IMR-90 (cell line): ENCODE results near the gene SPRR2E. TPM values are rescaled to one million over a fixed set of nuclear protein-coding genes. Genes with fewer than 3 reads are reported as not detected.
"Not testable (repeated sequence)": the region's sequence is repeated elsewhere in the genome, so short reads cannot be mapped to it uniquely, and the experiment has no call there.

Source experiments
- ATAC-seq: fragments of 200-7000 bp; cut with Tn5 transposase; 2 replicates; pipeline ENCODE4 v1.9.1; 2020; ENCODE audit warnings: low read depth, mild to moderate bottlenecking, moderate library complexity
- BruUV-seq: library from RNA; stranded (reverse); fragments of 400-500 nt; replicated peaks from 2 replicates; lab custom pipeline; 2021; lab: Mats Ljungman, UMichigan
- CTCF ChIA-PET: fragments of 300-600 bp; formaldehyde crosslinking; extraction: SDS; loops from one replicate; lab custom pipeline; 2021; ENCODE audit warnings: antibody characterized with exemption; lab: Yijun Ruan, JAX
- POLR2A ChIA-PET: fragments of 300-600 bp; sonication (Branson Sonifier 250); formaldehyde crosslinking; loops from one replicate; lab custom pipeline; 2022; ENCODE audit warnings: antibody characterized with exemption; ENCODE audit not compliant: unreplicated experiment; lab: Charles Lee
- DNase-seq: peaks from one replicate; pipeline ENCODE4 v3.0.0; 2013
- H2AFZ ChIP-seq: replicated peaks from 2 replicates; pipeline ENCODE3; 2013; ENCODE audit warnings: low read length, mild to moderate bottlenecking; ENCODE audit not compliant: poor library complexity
- H2AK5ac ChIP-seq: 2 replicates; pipeline ENCODE4 v1.6.1; 2013; ENCODE audit warnings: low read depth, low read length, inconsistent platforms
- H2AK9ac ChIP-seq: replicated peaks from 2 replicates; pipeline ENCODE3; 2013; ENCODE audit warnings: mild to moderate bottlenecking, low read depth, low read length, moderate library complexity; ENCODE audit not compliant: poor library complexity
- H2BK120ac ChIP-seq: 2 replicates; pipeline ENCODE4 v1.6.1; 2013; ENCODE audit warnings: low read depth, low read length, inconsistent platforms
- H2BK15ac ChIP-seq: 3 replicates; pipeline ENCODE4 v1.6.1; 2013; ENCODE audit warnings: low read depth, low read length, inconsistent platforms
- H2BK20ac ChIP-seq: 2 replicates; pipeline ENCODE4 v1.6.1; 2013; ENCODE audit warnings: low read depth, mild to moderate bottlenecking, inconsistent platforms, low read length, moderate library complexity
- H2BK5ac ChIP-seq: 2 replicates; pipeline ENCODE4 v1.6.1; 2013; ENCODE audit warnings: mild to moderate bottlenecking, low read depth, low read length, inconsistent platforms; ENCODE audit not compliant: poor library complexity, severe bottlenecking
- H3K14ac ChIP-seq: replicated peaks from 2 replicates; pipeline ENCODE4 v1.6.1; 2013; ENCODE audit warnings: low read depth, low read length, inconsistent platforms
- H3K18ac ChIP-seq: 2 replicates; pipeline ENCODE4 v1.6.1; 2013; ENCODE audit warnings: low read depth, low read length, control low read depth
- H3K23ac ChIP-seq: 2 replicates; pipeline ENCODE4 v1.6.1; 2013; ENCODE audit warnings: low read depth, low read length, inconsistent platforms
- H3K27ac ChIP-seq: 2 replicates; pipeline ENCODE4 v1.5.1; 2013; ENCODE audit warnings: mild to moderate bottlenecking, control low read depth, low read length; ENCODE audit not compliant: insufficient read depth
- H3K27me3 ChIP-seq: 2 replicates; pipeline ENCODE4 v1.6.1; 2013; ENCODE audit warnings: low read length; ENCODE audit not compliant: control insufficient read depth, insufficient read depth
- H3K36me3 ChIP-seq: 2 replicates; pipeline ENCODE4 v1.6.1; 2013; ENCODE audit warnings: low read length, mixed read lengths; ENCODE audit not compliant: control insufficient read depth, insufficient read depth
- H3K4ac ChIP-seq: 2 replicates; pipeline ENCODE4 v1.6.1; 2013; ENCODE audit warnings: low read depth, low read length, inconsistent platforms
- H3K4me1 ChIP-seq: 2 replicates; pipeline ENCODE4 v1.6.1; 2013; ENCODE audit warnings: low read length, mixed read lengths; ENCODE audit not compliant: control insufficient read depth, insufficient read depth
- H3K4me2 ChIP-seq: 2 replicates; pipeline ENCODE4 v1.6.1; 2013; ENCODE audit warnings: low read depth, mild to moderate bottlenecking, control low read depth, low read length, moderate library complexity
- H3K4me3 ChIP-seq: 2 replicates; pipeline ENCODE4 v1.5.1; 2013; ENCODE audit warnings: low read depth, mild to moderate bottlenecking, control low read depth, low read length, moderate library complexity; ENCODE audit not compliant: insufficient read depth
- H3K56ac ChIP-seq: 2 replicates; pipeline ENCODE4 v1.6.1; 2013; ENCODE audit warnings: low read length, inconsistent platforms; ENCODE audit not compliant: insufficient read depth; ENCODE audit errors: extremely low read depth
- H3K79me1 ChIP-seq, 2 experiments: 2 replicates each; pipeline ENCODE4 v1.6.1; 2013; ENCODE audit warnings: low read length in 2 of 2, inconsistent platforms in 1 of 2, low read depth in 1 of 2
- H3K9ac ChIP-seq: 2 replicates; pipeline ENCODE4 v1.6.1; 2013; ENCODE audit warnings: low read depth, low read length, control low read depth
- H3K9me1 ChIP-seq: 2 replicates; pipeline ENCODE4 v1.6.1; 2013; ENCODE audit warnings: low read length, inconsistent platforms; ENCODE audit not compliant: insufficient read depth
- H3K9me3 ChIP-seq: 2 replicates; pipeline ENCODE4 v1.6.1; 2013; ENCODE audit warnings: low read length; ENCODE audit not compliant: control insufficient read depth, insufficient read depth
- H4K20me1 ChIP-seq: 2 replicates; pipeline ENCODE4 v1.6.1; 2013; ENCODE audit warnings: low read length, inconsistent platforms; ENCODE audit not compliant: insufficient read depth
- H4K5ac ChIP-seq: 2 replicates; pipeline ENCODE4 v1.6.1; 2013; ENCODE audit warnings: mild to moderate bottlenecking, low read depth, low read length, control low read depth
- H4K8ac ChIP-seq, 2 experiments: 2 replicates each; pipeline ENCODE4 v1.6.1; 2013; ENCODE audit warnings: low read depth in 2 of 2, low read length in 2 of 2, control low read depth in 1 of 2, inconsistent platforms in 1 of 2
- H4K91ac ChIP-seq: 2 replicates; pipeline ENCODE4 v1.6.1; 2013; ENCODE audit warnings: low read depth, low read length, inconsistent platforms; ENCODE audit not compliant: insufficient read depth
- BHLHE40 ChIP-seq: fragments of 150-350 bp; IDR thresholded peaks from 2 replicates; pipeline ENCODE4 v1.6.1; 2016; ENCODE audit warnings: mild to moderate bottlenecking, low read depth, low read length
- CEBPB ChIP-seq: IDR thresholded peaks from 2 replicates; pipeline ENCODE4 v1.6.1; 2012; ENCODE audit warnings: low read depth, low read length, improper control_type of control experiment
- MAFK ChIP-seq: IDR thresholded peaks from 2 replicates; pipeline ENCODE4 v1.6.1; 2012; ENCODE audit warnings: low read depth, low read length, improper control_type of control experiment
- MXI1 ChIP-seq: IDR thresholded peaks from 2 replicates; pipeline ENCODE4 v1.6.1; 2012; ENCODE audit warnings: low read depth, mild to moderate bottlenecking, low read length, moderate library complexity, borderline replicate concordance
- RCOR1 ChIP-seq: IDR thresholded peaks from 2 replicates; pipeline ENCODE4 v1.6.1; 2012; ENCODE audit warnings: mild to moderate bottlenecking, low read length, improper control_type of control experiment; ENCODE audit not compliant: insufficient replicate concordance
- USF2 ChIP-seq: fragments of 150-350 bp; IDR thresholded peaks from 2 replicates; pipeline ENCODE4 v1.6.1; 2017; ENCODE audit warnings: mild to moderate bottlenecking, antibody characterized with exemption, low read length, low read depth
- WGBS, 2 experiments: methylation state at CpG; one replicate each; pipeline versions ENCODE4 v1.1.5 to v1.1.7; 2013; ENCODE audit warnings: missing lambda C conversion rate in 2 of 2; ENCODE audit not compliant: insufficient read length in 1 of 2; ENCODE audit errors: extremely low coverage in 2 of 2; 5-methylcytosine and 5-hydroxymethylcytosine counted together
- dilution Hi-C: fragments of 300-500 bp; cut with HindIII; formaldehyde crosslinking; loops from one replicate; pipeline ENCODE4 v1.14.3; 2018; ENCODE audit warnings: low sequenced_read_pairs; ENCODE audit not compliant: unreplicated experiment
- in situ Hi-C: fragments of 300-500 bp; cut with MboI; formaldehyde crosslinking; loops from 3 replicates; pipeline ENCODE4 v1.14.3; 2019; ENCODE audit warnings: low sequenced_read_pairs, inconsistent platforms, mixed read lengths
- intact Hi-C: fragments of 100-400 bp; cut with micrococcal nuclease; formaldehyde crosslinking; loops from 2 replicates; pipeline ENCODE4 v1.10.0; 2022
- polyA plus RNA-seq, 3 experiments: library from polyadenylated mRNA; depleted of rRNA; stranded (reverse); fragments of >200 nt; gene quantifications; 2 replicates each; pipeline ENCODE4 v1.2.3, GENCODE V29; 2012; ENCODE audit warnings: low replicate concordance in 1 of 3
- total RNA-seq: library from RNA; depleted of rRNA; stranded (reverse); fragments of >200 nt; gene quantifications from 2 replicates; pipeline ENCODE4 v1.2.3, GENCODE V29; 2012

The SPRR2E gene
- total and polyA plus RNA-seq, 2 of the 4 experiments (the other 2 are of a cell fraction), result not detected

GRCh38 chr1:153119491-153119971 lies 25.2 kb upstream of the SPRR2E start:
- Histone ChIP-seq H2AK9ac (no peak overlapping the region), H4K5ac (no peak overlapping the region), H3K79me1 (no peaks in the 10 kb centered on the region), H3K9me1 (no peaks in the 10 kb centered on the region), H2BK5ac (no peak overlapping the region), H3K18ac (no peak overlapping the region), H3K27ac (no peak overlapping the region), H4K8ac (no peak overlapping the region), H4K20me1 (no peaks in the 10 kb centered on the region), H3K27me3 (no peaks in the 10 kb centered on the region), H4K91ac (no peak overlapping the region), H3K4me1 (no peaks in the 10 kb centered on the region), H3K36me3 (no peaks in the 10 kb centered on the region), H3K9me3 (no peaks in the 10 kb centered on the region), H3K14ac (no peak overlapping the region), H3K4ac (no peak overlapping the region), H3K56ac (no peak overlapping the region), H3K4me3 (no peak overlapping the region), H2BK20ac (no peak overlapping the region), H2AFZ (no peak overlapping the region), H3K23ac (no peak overlapping the region), H2AK5ac (no peak overlapping the region), H3K9ac (no peak overlapping the region), H3K4me2 (no peak overlapping the region), H2BK120ac (no peak overlapping the region), H2BK15ac (no peak overlapping the region)
- dilution Hi-C loops (no loop called here), intact Hi-C loops (no loop called here), in situ Hi-C loops (no loop called here)
- ChIA-PET POLR2A (no interaction called here), CTCF (no interaction called here)
- no peak for ATAC-seq
- WGBS, 2 experiments, result no CpG with 5 or more reads among the region's 3 CpGs
- TF ChIP-seq USF2, result no peak
- no peak for TF ChIP-seq RCOR1
- TF ChIP-seq BHLHE40, result no peak
- TF ChIP-seq CEBPB, result no peak
- TF ChIP-seq MXI1, result no peak
- TF ChIP-seq MAFK, result no peak
- no peak for DNase-seq
- no TSS peak for BruUV-seq

- ATAC-seq, H3K27me3 ChIP-seq, CTCF ChIA-PET, H3K14ac ChIP-seq, H3K79me1 ChIP-seq, intact Hi-C loops, H4K91ac ChIP-seq, H3K56ac ChIP-seq, H4K8ac ChIP-seq, H2BK15ac ChIP-seq, H2AFZ ChIP-seq, DNase-seq, in situ Hi-C loops, H2AK5ac ChIP-seq, H3K4ac ChIP-seq, H3K9me3 ChIP-seq, H2BK120ac ChIP-seq, H2BK20ac ChIP-seq, H3K9ac ChIP-seq, POLR2A ChIA-PET, H3K4me1 ChIP-seq, H3K4me2 ChIP-seq, H2BK5ac ChIP-seq, H3K9me1 ChIP-seq, dilution Hi-C loops, H4K20me1 ChIP-seq, H3K36me3 ChIP-seq, BruUV-seq, H2AK9ac ChIP-seq, H3K18ac ChIP-seq, H3K4me3 ChIP-seq, H3K23ac ChIP-seq, H4K5ac ChIP-seq, H3K27ac ChIP-seq: not testable (repeated sequence)
These were observed 20.9 kb upstream of the SPRR2E start for GRCh38 chr1:153115264-153115663.
